Natural killer cell (primary cell): Measurements from ENCODE around the gene FBXL17. TPM values are rescaled to one million over a fixed set of nuclear protein-coding genes. Genes with fewer than 3 reads are reported as not detected.

Source experiments
- ATAC-seq, 3 donors: fragments of 150-1000 bp in 2 of 3; fragments of 200-7000 bp in 1 of 3; cut with Tn5 transposase; 1 replicate in 1 of 3; 2 replicates in 2 of 3; pipeline ENCODE4 v1.10.0; 2021; ENCODE audit warnings: mild to moderate bottlenecking in 2 of 3, moderate library complexity in 2 of 3
- DNase-seq, 2 donors: peaks; one replicate each; pipeline versions ENCODE4 v3.0.0 to v3.0.0-alpha.2; 2013 to 2021; ENCODE audit warnings: mixed read lengths in 1 of 2
- H3K27ac ChIP-seq: one replicate; pipeline ENCODE4 v1.5.1; 2013; ENCODE audit warnings: mild to moderate bottlenecking, low read length
- H3K27me3 ChIP-seq: one replicate; pipeline ENCODE4 v1.6.1; 2013; ENCODE audit warnings: low read length; ENCODE audit not compliant: control insufficient read depth, insufficient read depth
- H3K36me3 ChIP-seq: one replicate; pipeline ENCODE4 v1.6.1; 2013; ENCODE audit warnings: low read length; ENCODE audit not compliant: control insufficient read depth, insufficient read depth
- H3K4me1 ChIP-seq: one replicate; pipeline ENCODE4 v1.6.1; 2013; ENCODE audit warnings: low read length; ENCODE audit not compliant: control insufficient read depth, insufficient read depth
- H3K4me3 ChIP-seq: one replicate; pipeline ENCODE4 v1.5.1; 2013; ENCODE audit warnings: low read length
- H3K9me3 ChIP-seq: one replicate; pipeline ENCODE4 v1.6.1; 2013; ENCODE audit warnings: low read length; ENCODE audit not compliant: control insufficient read depth, insufficient read depth
- H3K27ac Mint-ChIP-seq, 2 donors: one replicate each; pipeline ENCODE4 v1.8.0; 2022; ENCODE audit warnings: mild to moderate bottlenecking in 2 of 2, mixed read lengths in 2 of 2, moderate library complexity in 1 of 2
- H3K27me3 Mint-ChIP-seq, 2 donors: one replicate each; pipeline ENCODE4 v1.8.0; 2022; ENCODE audit warnings: low read depth in 2 of 2, mixed read lengths in 2 of 2
- H3K36me3 Mint-ChIP-seq: one replicate; pipeline ENCODE4 v1.8.0; 2022; ENCODE audit warnings: mixed read lengths
- H3K4me1 Mint-ChIP-seq, 2 donors: one replicate each; pipeline ENCODE4 v1.8.0; 2022; ENCODE audit warnings: mixed read lengths in 2 of 2
- H3K4me3 Mint-ChIP-seq: one replicate; pipeline ENCODE4 v1.8.0; 2022; ENCODE audit warnings: mild to moderate bottlenecking, moderate library complexity, mixed read lengths
- H3K9me3 Mint-ChIP-seq, 2 donors: one replicate each; pipeline ENCODE4 v1.8.0; 2022; ENCODE audit warnings: mixed read lengths in 2 of 2
- CTCF ChIP-seq: fragments of 200-600 bp; IDR thresholded peaks from one replicate; pipeline ENCODE4 v1.8.0; 2022; ENCODE audit warnings: antibody characterized with exemption
- WGBS: methylation state at CpG from one replicate; pipeline ENCODE4 v1.1.7; 2013; ENCODE audit warnings: missing lambda C conversion rate; ENCODE audit not compliant: insufficient coverage; 5-methylcytosine and 5-hydroxymethylcytosine counted together
- intact Hi-C: fragments of 100-400 bp; cut with micrococcal nuclease; formaldehyde crosslinking; loops from one replicate; pipeline ENCODE4 v1.14.2; 2022
- total RNA-seq, 4 donors: library from RNA; stranded (reverse); fragments of 120-200 nt in 1 of 4; gene quantifications; one replicate each; pipeline versions ENCODE4 v1.2.3 to v1.2.4, GENCODE V29; 2013 to 2022

Gene FBXL17
- total RNA-seq, 3 donors from 2014 or later (not counting 1 experiment from before 2014, with no cell fraction given), result 34.2 to 46.8 (median 34.9) TPM

- DNase-seq (no peak), ATAC-seq (no peak)
- no peaks in the 10 kb centered on the region for H3K36me3 ChIP-seq
- no peaks in the 10 kb centered on the region for H3K27me3 Mint-ChIP-seq
- no peaks in the 10 kb centered on the region for H3K27me3 ChIP-seq
- H3K36me3 Mint-ChIP-seq, result no peaks in the 10 kb centered on the region
- no peaks in the 10 kb centered on the region for H3K4me1 ChIP-seq
- H3K4me3 ChIP-seq, result no peak overlapping the region
- no peak overlapping the region for H3K27ac Mint-ChIP-seq
- intact Hi-C loops, result no loop called here
- 100% methylated on average over 1 of the region's 3 CpGs for WGBS
- no peak for TF ChIP-seq CTCF
- H3K9me3 ChIP-seq, result no peaks in the 10 kb centered on the region
- peaks cover 0 to 4% of the 10 kb centered on the region in 2 donors for H3K9me3 Mint-ChIP-seq
- no peak overlapping the region for H3K27ac ChIP-seq
- peaks cover 28 to 43% of the 10 kb centered on the region in 2 donors for H3K4me1 Mint-ChIP-seq
- no peak overlapping the region for H3K4me3 Mint-ChIP-seq
Measured at GRCh38 chr5:108233617-108234155, 148.2 kb downstream of the FBXL17 start.

GRCh38 chr5:108232805-108233204 is 149.1 kb downstream of the FBXL17 start:
- Mint-ChIP-seq H3K4me1 (peaks cover 29 to 43% of the 10 kb centered on the region in 2 donors), H3K27ac (no peak overlapping the region), H3K4me3 (no peak overlapping the region), H3K36me3 (no peaks in the 10 kb centered on the region), H3K9me3 (peaks cover 0 to 4% of the 10 kb centered on the region in 2 donors), H3K27me3 (no peaks in the 10 kb centered on the region)
- intact Hi-C loops, result no loop called here
- no peak for DNase-seq
- no peaks in the 10 kb centered on the region for H3K9me3 ChIP-seq
- H3K27ac ChIP-seq, result no peak overlapping the region
- no peaks in the 10 kb centered on the region for H3K4me1 ChIP-seq
- H3K27me3 ChIP-seq, result no peaks in the 10 kb centered on the region
- no peak for TF ChIP-seq CTCF
- H3K4me3 ChIP-seq, result no peak overlapping the region
- no peaks in the 10 kb centered on the region for H3K36me3 ChIP-seq
- no peak for ATAC-seq

GRCh38 chr5:108222011-108222410 is 159.9 kb downstream of the FBXL17 start:
- no peak for ATAC-seq
- no peak for TF ChIP-seq CTCF
- H3K4me1 ChIP-seq, result no peaks in the 10 kb centered on the region
- H3K27me3 ChIP-seq, result no peaks in the 10 kb centered on the region
- DNase-seq, result no peak
- H3K9me3 Mint-ChIP-seq, result peaks cover 3 to 8% of the 10 kb centered on the region in 2 donors
- no peak overlapping the region for H3K4me3 ChIP-seq
- no peak overlapping the region for H3K27ac ChIP-seq
- H3K4me1 Mint-ChIP-seq, result peaks cover 0 to 7% of the 10 kb centered on the region in 2 donors
- no peak overlapping the region for H3K27ac Mint-ChIP-seq
- no peaks in the 10 kb centered on the region for H3K9me3 ChIP-seq
- intact Hi-C loops, result no loop called here
- H3K27me3 Mint-ChIP-seq, result no peaks in the 10 kb centered on the region
- peaks cover 16% of the 10 kb centered on the region for H3K36me3 Mint-ChIP-seq
- no peak overlapping the region for H3K4me3 Mint-ChIP-seq
- H3K36me3 ChIP-seq, result peaks cover 2% of the 10 kb centered on the region

- Mint-ChIP-seq H3K27me3 (no peaks in the 10 kb centered on the region), H3K9me3 (peaks cover 5 to 8% of the 10 kb centered on the region in 2 donors), H3K27ac (no peak overlapping the region), H3K36me3 (peaks cover 20% of the 10 kb centered on the region), H3K4me1 (peaks cover 0 to 7% of the 10 kb centered on the region in 2 donors), H3K4me3 (no peak overlapping the region)
- ATAC-seq (no peak), DNase-seq (no peak)
- Histone ChIP-seq H3K4me3 (no peak overlapping the region), H3K27ac (no peak overlapping the region), H3K36me3 (peaks cover 2% of the 10 kb centered on the region), H3K9me3 (no peaks in the 10 kb centered on the region), H3K27me3 (no peaks in the 10 kb centered on the region), H3K4me1 (no peaks in the 10 kb centered on the region)
- intact Hi-C loops, result no loop called here
- WGBS, result 92% methylated on average over 1 of the region's 1 CpG
- no peak for TF ChIP-seq CTCF
Measured at GRCh38 chr5:108220834-108221233, 161.1 kb downstream of the FBXL17 start.
